ENCODE measurements around the gene TBXA2R.

Gene TBXA2R

GRCh38 chr19:3641515-3642269 lies 35.0 kb upstream of the TBXA2R start:
- H3K4me3 ChIP-seq (ENCODE audit: low read depth, low read length) = no peak overlapping the region
- no peak for DNase-seq (ENCODE audit: low read depth)
- TF ChIP-seq MAX (IDR thresholded peaks at IDR 0.05; ENCODE audit: low read depth, low read length) (no peak), MYC (IDR thresholded peaks at IDR 0.05; ENCODE audit: low read depth, low read length) (no peak), POLR2A (IDR thresholded peaks at IDR 0.05; ENCODE audit: extremely low read depth, insufficient read length) (no peak), CTCF (IDR thresholded peaks at IDR 0.05; ENCODE audit: low read depth, low read length) (no peak)

- no peak for DNase-seq (ENCODE audit: low read depth)
- TF ChIP-seq CTCF (IDR thresholded peaks at IDR 0.05; ENCODE audit: low read depth, low read length) (no peak), POLR2A (IDR thresholded peaks at IDR 0.05; ENCODE audit: extremely low read depth, insufficient read length) (no peak), MYC (IDR thresholded peaks at IDR 0.05; ENCODE audit: low read depth, low read length) (no peak), MAX (IDR thresholded peaks at IDR 0.05; ENCODE audit: low read depth, low read length) (no peak)
- H3K4me3 ChIP-seq (ENCODE audit: low read depth, low read length) = no peak overlapping the region
Measured at GRCh38 chr19:3639479-3639878, 32.8 kb upstream of the TBXA2R start.

GRCh38 chr19:3638208-3639193 lies 31.8 kb upstream of the TBXA2R start:
- TF ChIP-seq POLR2A (IDR thresholded peaks at IDR 0.05; ENCODE audit: extremely low read depth, insufficient read length) = no peak
- TF ChIP-seq MYC (IDR thresholded peaks at IDR 0.05; ENCODE audit: low read depth, low read length) = no peak
- no peak for TF ChIP-seq CTCF (IDR thresholded peaks at IDR 0.05; ENCODE audit: low read depth, low read length)
- no peak for TF ChIP-seq MAX (IDR thresholded peaks at IDR 0.05; ENCODE audit: low read depth, low read length)
- H3K4me3 ChIP-seq (ENCODE audit: low read depth, low read length) = no peak overlapping the region
- DNase-seq (ENCODE audit: low read depth) = no peak

GRCh38 chr19:3637621-3638020 lies 30.9 kb upstream of the TBXA2R start:
- TF ChIP-seq CTCF (IDR thresholded peaks at IDR 0.05; ENCODE audit: low read depth, low read length) (no peak), MYC (IDR thresholded peaks at IDR 0.05; ENCODE audit: low read depth, low read length) (no peak), POLR2A (IDR thresholded peaks at IDR 0.05; ENCODE audit: extremely low read depth, insufficient read length) (no peak), MAX (IDR thresholded peaks at IDR 0.05; ENCODE audit: low read depth, low read length) (no peak)
- H3K4me3 ChIP-seq (ENCODE audit: low read depth, low read length) = no peak overlapping the region
- no peak for DNase-seq (ENCODE audit: low read depth)

GRCh38 chr19:3636962-3637361 lies 30.3 kb upstream of the TBXA2R start:
- DNase-seq (ENCODE audit: low read depth) = no peak
- no peak overlapping the region for H3K4me3 ChIP-seq (ENCODE audit: low read depth, low read length)
- TF ChIP-seq MYC (IDR thresholded peaks at IDR 0.05; ENCODE audit: low read depth, low read length) (no peak), CTCF (IDR thresholded peaks at IDR 0.05; ENCODE audit: low read depth, low read length) (no peak), POLR2A (IDR thresholded peaks at IDR 0.05; ENCODE audit: extremely low read depth, insufficient read length) (no peak), MAX (IDR thresholded peaks at IDR 0.05; ENCODE audit: low read depth, low read length) (no peak)

Measured in NB4 (cell line).